Keratinocyte (primary cell): ENCODE data around the gene CCNL2. TPM values are rescaled to one million over a fixed set of nuclear protein-coding genes. Genes with fewer than 3 reads are reported as not detected.

Experiments
- DNase-seq: peaks from one replicate; pipeline ENCODE4 v3.0.0-alpha.2; 2011; ENCODE audit warnings: low read depth, missing footprints, low spot score
- FAIRE-seq: peaks from 2 replicates; lab custom pipeline; 2011; peaks lifted over from hg19 to GRCh38; lab: Jason Lieb, UNC
- H2AFZ ChIP-seq: 2 replicates; pipeline ENCODE4 v1.6.0; 2012; ENCODE audit warnings: low read length, control low read depth, inconsistent platforms; ENCODE audit not compliant: control insufficient read depth
- H3K27ac ChIP-seq: 2 replicates; pipeline ENCODE4 v1.5.1; 2011; ENCODE audit warnings: low read length; ENCODE audit not compliant: control insufficient read depth, insufficient read depth
- H3K27me3 ChIP-seq: 3 replicates; pipeline ENCODE4 v1.6.0; 2011; ENCODE audit warnings: low read length; ENCODE audit not compliant: control insufficient read depth, insufficient read depth; ENCODE audit errors: extremely low read depth
- H3K36me3 ChIP-seq, 2 experiments: 2 replicates in 1 of 2; 3 replicates in 1 of 2; pipeline ENCODE4 v1.5.1; 2011; ENCODE audit warnings: low read length in 2 of 2, mild to moderate bottlenecking in 1 of 2; ENCODE audit not compliant: control insufficient read depth in 2 of 2, insufficient read depth in 2 of 2; ENCODE audit errors: extremely low read depth in 1 of 2
- H3K4me1 ChIP-seq: 3 replicates; pipeline ENCODE4 v1.5.1; 2011; ENCODE audit warnings: low read length; ENCODE audit not compliant: control insufficient read depth, insufficient read depth; ENCODE audit errors: extremely low read depth
- H3K4me2 ChIP-seq: 3 replicates; pipeline ENCODE4 v1.6.0; 2011; ENCODE audit warnings: low read depth, low read length; ENCODE audit not compliant: control insufficient read depth, insufficient read depth; ENCODE audit errors: extremely low read depth
- H3K4me3 ChIP-seq, 3 experiments: fragments of 200-600 bp in 1 of 3; sonication (generic) in 1 of 3; 2 replicates in 2 of 3; 3 replicates in 1 of 3; pipeline ENCODE4 v1.5.1; 2011 to 2016; ENCODE audit warnings: low read length in 3 of 3, mild to moderate bottlenecking in 3 of 3, control low read depth in 2 of 3, inconsistent platforms in 1 of 3, low read depth in 1 of 3, mixed read lengths in 1 of 3, mixed run types in 1 of 3, moderate library complexity in 1 of 3; ENCODE audit not compliant: control insufficient read depth in 2 of 3, insufficient read depth in 2 of 3; ENCODE audit errors: extremely low read depth in 1 of 3
- H3K79me2 ChIP-seq: 2 replicates; pipeline ENCODE4 v1.6.0; 2012; ENCODE audit warnings: low read length; ENCODE audit not compliant: control insufficient read depth, insufficient read depth
- H3K9ac ChIP-seq: 3 replicates; pipeline ENCODE4 v1.6.0; 2011; ENCODE audit warnings: low read length; ENCODE audit not compliant: control insufficient read depth, insufficient read depth; ENCODE audit errors: extremely low read depth
- H3K9me1 ChIP-seq: 3 replicates; pipeline ENCODE4 v1.6.0; 2011; ENCODE audit warnings: low read length; ENCODE audit not compliant: control insufficient read depth, insufficient read depth; ENCODE audit errors: extremely low read depth
- H3K9me3 ChIP-seq: 2 replicates; pipeline ENCODE4 v1.5.1; 2012; ENCODE audit warnings: low read depth, low read length; ENCODE audit not compliant: control insufficient read depth
- H4K20me1 ChIP-seq: 3 replicates; pipeline ENCODE4 v1.6.0; 2011; ENCODE audit warnings: low read length; ENCODE audit not compliant: control insufficient read depth, insufficient read depth; ENCODE audit errors: extremely low read depth
- CTCF ChIP-seq, 3 experiments: IDR thresholded peaks in 1 of 3; conservative IDR thresholded peaks in 1 of 3; optimal IDR thresholded peaks in 1 of 3; 2 replicates in 2 of 3; 3 replicates in 1 of 3; pipeline versions ENCODE3 to v1.5.1; 2011; ENCODE audit warnings: low read length in 3 of 3, mild to moderate bottlenecking in 3 of 3, moderate library complexity in 2 of 3, control low read depth in 1 of 3, inconsistent platforms in 1 of 3; ENCODE audit not compliant: insufficient read depth in 2 of 3; ENCODE audit errors: extremely low read depth in 1 of 3
- EZH2 ChIP-seq: IDR thresholded peaks from one replicate; pipeline ENCODE4 v1.6.1; 2012; ENCODE audit warnings: inconsistent platforms, mild to moderate bottlenecking, low read length, moderate library complexity
- dilution Hi-C: fragments of 300-500 bp; cut with MboI; formaldehyde crosslinking; loops from one replicate; pipeline ENCODE4 v1.7.0; 2020; ENCODE audit warnings: low sequenced_read_pairs; ENCODE audit not compliant: extremely low pct_ligation_motif_present
- polyA plus RNA-seq, 5 experiments: library from polyadenylated mRNA; depleted of rRNA in 3 of 5; stranded (reverse) in 3 of 5; stranded (forward) in 1 of 5; unstranded in 1 of 5; fragments of >200 nt; gene quantifications; 1 replicate in 1 of 5; 2 replicates in 3 of 5; 3 replicates in 1 of 5; pipeline versions ENCODE4 v1.2.1 to v1.2.3, GENCODE V29; 2011 to 2012; ENCODE audit warnings: missing spikeins in 2 of 5, low read depth in 1 of 5, low replicate concordance in 1 of 5

Gene CCNL2
- polyA plus RNA-seq, 1 donor (not counting 4 experiments of a cell fraction or from before 2014, with no cell fraction given) = 140 TPM

- Histone ChIP-seq H3K4me2 (peak overlapping the region; percentile 80), H3K36me3 (peaks cover 17 to 23% of the 10 kb centered on the region in 2 experiments), H2AFZ (no peak overlapping the region), H3K79me2 (peaks cover 60% of the 10 kb centered on the region), H3K27ac (peak overlapping the region; percentile 76), H3K4me3 (peak overlapping the region; percentile 70 to 90 (median 86)), H3K9me1 (no peaks in the 10 kb centered on the region), H3K27me3 (no peaks in the 10 kb centered on the region), H4K20me1 (peaks cover 5% of the 10 kb centered on the region), H3K9me3 (no peaks in the 10 kb centered on the region), H3K4me1 (peaks cover 18% of the 10 kb centered on the region), H3K9ac (peak overlapping the region; percentile 91)
- DNase-seq = no peak
- no peak for TF ChIP-seq EZH2
- TF ChIP-seq CTCF (optimal IDR thresholded peaks at IDR 0.05 in 1 of 3, IDR thresholded peaks at IDR 0.05 in 1 of 3, conservative IDR thresholded peaks at IDR 0.05 in 1 of 3; ENCODE audit: extremely low read depth in 1 of 3, insufficient read depth in 2 of 3, low read length in 3 of 3) = peak in 1 of 3 experiments; percentile 17
- dilution Hi-C loops = no loop called here
- FAIRE-seq = no peak
These were observed 8.6 kb upstream of the CCNL2 start for GRCh38 chr1:1407636-1408318.

GRCh38 chr1:1406821-1407635 lies 7.9 kb upstream of the CCNL2 start, which contains the start of gene MRPL20:
Gene MRPL20 (minus strand): TSS chr1:1407293. CDS start chr1:1407217, 76 bp downstream.
- Histone ChIP-seq H3K4me1 (peaks cover 26% of the 10 kb centered on the region), H3K9me1 (no peaks in the 10 kb centered on the region), H3K9ac (peak within 1 kb of the TSS; percentile 91), H3K27me3 (no peaks in the 10 kb centered on the region), H2AFZ (peak within 1 kb of the TSS; percentile 66), H3K4me3 (peak within 1 kb of the TSS; percentile 70 to 90 (median 86)), H3K27ac (peak within 1 kb of the TSS; percentile 76), H3K9me3 (no peaks in the 10 kb centered on the region), H3K36me3 (peaks cover 17 to 27% of the 10 kb centered on the region in 2 experiments), H3K4me2 (peak within 1 kb of the TSS; percentile 87), H4K20me1 (peaks cover 9% of the 10 kb centered on the region), H3K79me2 (peaks cover 60% of the 10 kb centered on the region)
- peak; percentile 78 for FAIRE-seq
- dilution Hi-C loops = no loop called here
- DNase-seq = peak; percentile 48
- TF ChIP-seq EZH2 (no peak), CTCF (optimal IDR thresholded peaks at IDR 0.05 in 1 of 3, IDR thresholded peaks at IDR 0.05 in 1 of 3, conservative IDR thresholded peaks at IDR 0.05 in 1 of 3; ENCODE audit: extremely low read depth in 1 of 3, insufficient read depth in 2 of 3, low read length in 3 of 3) (no peak)
